ENCODE data around the gene CYP2A7.

DNA sequence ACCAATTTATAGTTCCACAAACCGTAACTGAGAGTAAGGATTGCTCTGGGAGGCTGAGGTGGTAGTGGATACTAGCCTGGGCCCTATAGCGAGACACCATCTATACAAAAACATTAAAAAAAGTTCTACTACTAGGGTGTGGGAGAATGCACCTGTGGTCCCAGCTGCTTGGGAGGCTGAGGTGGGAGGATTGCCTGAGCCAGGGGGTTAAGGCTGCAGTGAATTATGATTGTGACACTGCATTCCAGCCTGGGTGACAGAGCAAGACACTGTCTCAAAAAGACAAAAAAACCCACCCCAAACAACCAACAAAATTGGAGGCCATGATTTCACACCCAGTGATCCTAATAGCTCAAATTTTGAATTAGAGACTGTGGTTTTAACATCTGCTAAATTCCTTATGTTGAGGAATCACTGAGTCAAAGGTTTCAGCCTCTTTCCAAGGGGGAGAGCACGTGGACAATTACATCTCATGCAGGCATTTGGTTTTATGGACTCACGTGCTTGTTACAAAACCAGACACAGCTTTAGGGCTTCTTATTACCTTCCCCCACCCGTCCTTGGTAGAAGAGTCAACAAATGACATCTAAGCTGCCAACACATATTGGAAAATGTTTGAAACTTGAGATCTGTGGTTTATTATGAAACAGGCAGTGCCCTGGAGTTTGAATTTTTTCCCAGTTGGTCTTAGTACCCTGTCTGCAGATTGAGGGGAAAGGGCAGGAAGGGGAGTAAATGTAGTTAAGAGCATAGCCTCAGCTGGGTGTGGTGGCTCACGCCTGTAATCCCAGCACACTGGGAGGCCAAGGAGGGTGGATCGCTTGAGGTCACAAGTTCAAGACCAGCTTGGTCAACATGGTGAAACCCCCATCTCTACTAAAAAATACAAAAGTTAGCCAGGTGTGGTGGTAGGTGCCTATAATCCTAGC lies 50.3 kb downstream of the CYP2A7 start:
- TF ChIP-seq, protein P1, sequence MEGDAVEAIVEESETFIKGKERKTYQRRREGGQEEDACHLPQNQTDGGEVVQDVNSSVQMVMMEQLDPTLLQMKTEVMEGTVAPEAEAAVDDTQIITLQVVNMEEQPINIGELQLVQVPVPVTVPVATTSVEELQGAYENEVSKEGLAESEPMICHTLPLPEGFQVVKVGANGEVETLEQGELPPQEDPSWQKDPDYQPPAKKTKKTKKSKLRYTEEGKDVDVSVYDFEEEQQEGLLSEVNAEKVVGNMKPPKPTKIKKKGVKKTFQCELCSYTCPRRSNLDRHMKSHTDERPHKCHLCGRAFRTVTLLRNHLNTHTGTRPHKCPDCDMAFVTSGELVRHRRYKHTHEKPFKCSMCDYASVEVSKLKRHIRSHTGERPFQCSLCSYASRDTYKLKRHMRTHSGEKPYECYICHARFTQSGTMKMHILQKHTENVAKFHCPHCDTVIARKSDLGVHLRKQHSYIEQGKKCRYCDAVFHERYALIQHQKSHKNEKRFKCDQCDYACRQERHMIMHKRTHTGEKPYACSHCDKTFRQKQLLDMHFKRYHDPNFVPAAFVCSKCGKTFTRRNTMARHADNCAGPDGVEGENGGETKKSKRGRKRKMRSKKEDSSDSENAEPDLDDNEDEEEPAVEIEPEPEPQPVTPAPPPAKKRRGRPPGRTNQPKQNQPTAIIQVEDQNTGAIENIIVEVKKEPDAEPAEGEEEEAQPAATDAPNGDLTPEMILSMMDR (conservative IDR thresholded peaks at IDR 0.05) = no peak
- TF ChIP-seq ZFX (IDR thresholded peaks at IDR 0.05) = no peak
